GM12891 (cell line): Measurements from ENCODE around the gene PRSS12.

ENCODE experiments used
- PAX5 ChIP-seq: IDR thresholded peaks from 2 replicates; pipeline ENCODE4 v1.6.1; 2011; ENCODE audit warnings: low read length, moderate library complexity, mild to moderate bottlenecking; ENCODE audit not compliant: insufficient read depth, severe bottlenecking
- POLR2A ChIP-seq: IDR thresholded peaks from 2 replicates; pipeline ENCODE4 v1.6.1; 2011; ENCODE audit warnings: low read depth, low read length, control low read depth
- POLR2AphosphoS5 ChIP-seq: IDR thresholded peaks from 2 replicates; pipeline ENCODE4 v1.6.1; 2011; ENCODE audit warnings: low read depth, low read length, control low read depth
- SPI1 ChIP-seq: IDR thresholded peaks from 2 replicates; pipeline ENCODE4 v1.6.1; 2011; ENCODE audit warnings: low read depth, low read length, control low read depth
- TAF1 ChIP-seq: IDR thresholded peaks from 2 replicates; pipeline ENCODE4 v1.6.1; 2011; ENCODE audit warnings: low read depth, low read length, control low read depth

GRCh38 chr4:118360106-118360505 lies 7.3 kb upstream of the PRSS12 start:
- TF ChIP-seq POLR2A (no peak), TAF1 (no peak), POLR2AphosphoS5 (no peak), SPI1 (no peak), PAX5 (no peak)
